ENCODE measurements around the gene ARPC4.
A peak's percentile ranks its signal among the peaks of the same experiment; 100 is the strongest.

ARPC4 gene

GRCh38 chr3:9792405-9793160 is at the start of gene ARPC4, which contains the start of gene TADA3:
Gene ARPC4, plus strand, starts transcription at chr3:9793082. Its CDS starts 40 bp downstream, at chr3:9793122.
Gene TADA3, minus strand, starts transcription at chr3:9792473. Its CDS starts 1,007 bp downstream, at chr3:9791466.
- peak; percentile 93 for DNase-seq

DNA sequence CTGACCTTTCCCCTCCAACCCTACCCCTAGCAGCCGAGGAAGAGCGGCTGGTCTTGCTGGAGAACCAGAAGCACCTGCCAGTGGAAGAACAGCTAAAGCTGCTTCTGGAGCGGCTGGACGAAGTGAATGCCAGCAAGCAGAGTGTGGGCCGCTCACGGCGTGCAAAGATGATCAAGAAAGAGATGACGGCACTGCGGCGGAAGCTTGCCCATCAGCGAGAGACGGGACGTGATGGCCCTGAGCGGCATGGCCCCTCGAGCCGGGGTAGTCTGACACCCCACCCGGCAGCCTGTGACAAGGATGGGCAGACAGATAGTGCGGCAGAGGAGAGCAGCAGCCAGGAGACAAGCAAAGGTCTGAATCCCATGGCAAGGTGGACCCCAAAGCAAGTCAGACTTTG is 49.3 kb upstream of the ARPC4 start:
- DNase-seq, result no peak

- no peak for DNase-seq
These were observed 48.7 kb upstream of the ARPC4 start for GRCh38 chr3:9744162-9744561.

- DNase-seq, result no peak
These were observed 47.4 kb upstream of the ARPC4 start for GRCh38 chr3:9745521-9745920.

GRCh38 chr3:9746330-9746729 is 46.6 kb upstream of the ARPC4 start:
- DNase-seq, result no peak

DNA sequence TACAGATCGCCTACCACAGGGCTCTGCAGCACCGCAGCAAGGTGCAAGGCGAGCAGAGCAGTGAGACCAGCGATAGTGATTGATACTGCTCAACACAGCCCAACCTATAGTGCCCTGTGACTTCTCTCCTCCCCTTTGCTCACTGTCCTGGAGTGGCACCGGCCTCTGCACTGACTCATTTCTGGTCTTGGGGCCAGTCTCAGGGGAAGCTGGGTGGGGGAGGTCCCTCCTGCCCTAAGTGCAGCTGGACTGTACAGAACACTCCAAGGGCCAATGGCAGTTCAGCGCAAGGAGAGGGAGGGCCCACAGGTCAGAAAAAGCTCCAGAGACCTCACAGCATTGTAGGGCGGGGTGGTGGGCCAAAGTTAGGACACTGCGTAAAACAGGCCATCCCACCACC is 45.6 kb upstream of the ARPC4 start:
- DNase-seq, result no peak

GRCh38 chr3:9748031-9748430 is 44.9 kb upstream of the ARPC4 start:
- DNase-seq, result no peak

DNA sequence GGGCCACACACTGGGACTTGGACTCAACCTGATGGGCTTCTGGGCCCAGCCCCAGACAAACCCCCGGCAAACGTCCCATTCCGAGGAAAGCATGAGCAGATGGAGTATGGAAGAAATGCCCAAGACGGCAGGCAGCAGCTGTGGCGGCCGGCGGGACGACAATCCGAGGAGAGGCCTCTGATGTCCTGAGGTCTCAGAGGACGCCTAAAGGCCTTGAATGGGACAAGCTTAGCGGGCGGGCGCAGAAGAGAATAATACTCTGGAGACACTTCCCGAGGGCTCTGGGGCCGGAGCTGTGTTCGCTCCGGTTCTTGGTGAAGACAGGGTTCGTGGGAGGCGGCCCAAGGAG is 43.6 kb upstream of the ARPC4 start:
- no peak for DNase-seq

GRCh38 chr3:9749645-9750555 is 43.0 kb upstream of the ARPC4 start, which contains the start of gene OGG1:
Gene OGG1, plus strand, starts transcription at chr3:9749952. Its CDS starts 335 bp downstream, at chr3:9750287.
- peak; percentile 96 for DNase-seq

DNA sequence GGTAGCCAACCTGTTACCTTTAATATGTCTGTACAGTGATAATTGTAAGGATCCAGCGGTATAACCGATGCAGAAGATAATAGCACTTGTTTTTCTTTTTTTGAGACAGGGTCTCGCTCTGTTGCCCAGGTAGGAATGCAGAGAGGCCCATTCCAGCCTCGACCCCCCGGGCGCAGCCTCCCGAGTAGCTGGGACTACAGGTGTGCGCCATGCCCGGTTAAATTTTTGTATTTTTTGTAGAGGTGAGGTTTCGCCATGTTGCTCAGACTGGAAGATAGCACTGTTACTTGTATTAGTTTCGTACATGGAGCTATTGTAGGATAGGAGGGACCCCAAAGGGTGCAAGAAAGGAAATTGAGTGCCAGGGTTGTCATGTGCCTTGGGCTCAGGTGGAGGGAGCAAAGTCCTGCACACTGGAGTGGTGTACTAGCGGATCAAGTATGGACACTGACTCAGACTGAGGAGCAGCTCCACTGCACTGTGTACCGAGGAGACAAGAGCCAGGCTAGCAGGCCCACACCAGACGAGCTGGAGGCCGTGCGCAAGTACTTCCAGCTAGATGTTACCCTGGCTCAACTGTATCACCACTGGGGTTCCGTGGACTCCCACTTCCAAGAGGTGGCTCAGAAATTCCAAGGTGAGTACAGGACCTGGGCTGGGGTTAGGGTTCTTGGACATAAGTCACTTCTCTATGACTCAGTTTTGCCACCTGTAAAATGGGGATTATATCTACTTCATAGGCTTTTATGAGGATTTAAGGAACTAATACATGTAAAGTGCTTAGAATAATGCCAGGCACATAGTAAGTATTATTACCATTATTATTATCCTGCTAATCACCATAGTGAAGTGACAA is 42.1 kb upstream of the ARPC4 start:
- DNase-seq, result no peak

GRCh38 chr3:9754678-9755077 is 38.2 kb upstream of the ARPC4 start:
- no peak for DNase-seq

DNA sequence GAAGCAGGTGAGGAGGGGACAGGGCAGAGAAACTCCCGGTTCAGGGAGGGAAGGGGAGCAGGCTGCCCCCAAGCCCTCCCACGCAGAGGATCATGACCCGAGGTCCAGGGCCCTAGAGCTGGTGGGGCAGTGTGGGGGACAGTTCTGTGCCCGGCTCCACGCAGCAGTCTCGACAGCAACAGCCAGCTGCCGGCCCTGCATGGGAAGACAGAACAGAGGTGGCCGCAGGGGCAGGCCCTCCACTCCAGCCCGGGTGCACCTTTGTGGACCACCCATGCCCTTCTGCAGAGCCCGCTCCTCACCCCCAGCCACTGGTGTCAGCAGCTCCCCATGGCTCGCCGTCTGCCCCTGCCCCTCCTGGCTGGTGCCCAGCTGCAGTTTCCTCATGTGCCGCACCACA is 35.5 kb upstream of the ARPC4 start:
- DNase-seq, result no peak

GRCh38 chr3:9760779-9761505 is 31.9 kb upstream of the ARPC4 start:
- no peak for DNase-seq

GRCh38 chr3:9761919-9762318 is 31.0 kb upstream of the ARPC4 start:
- no peak for DNase-seq

DNA sequence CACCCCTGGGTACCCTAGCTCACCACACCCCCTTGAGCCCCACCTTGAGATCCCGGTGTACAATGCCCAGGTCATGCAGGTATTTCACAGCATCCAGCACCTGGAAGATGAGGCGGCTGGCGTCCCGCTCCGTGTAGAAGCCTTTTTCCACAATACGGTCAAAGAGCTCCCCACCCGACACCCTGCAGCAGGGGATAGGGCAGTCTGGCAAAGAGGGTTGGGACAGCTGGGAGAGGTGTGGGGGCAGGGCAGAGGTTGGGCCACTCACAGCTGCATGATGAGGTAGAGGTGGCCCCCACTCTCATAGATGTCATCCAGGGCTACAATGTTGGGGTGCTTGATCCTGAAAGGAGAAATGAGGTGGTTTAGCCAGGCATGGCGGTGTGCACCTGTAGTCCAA is 30.0 kb upstream of the ARPC4 start:
- DNase-seq, result no peak

DNA sequence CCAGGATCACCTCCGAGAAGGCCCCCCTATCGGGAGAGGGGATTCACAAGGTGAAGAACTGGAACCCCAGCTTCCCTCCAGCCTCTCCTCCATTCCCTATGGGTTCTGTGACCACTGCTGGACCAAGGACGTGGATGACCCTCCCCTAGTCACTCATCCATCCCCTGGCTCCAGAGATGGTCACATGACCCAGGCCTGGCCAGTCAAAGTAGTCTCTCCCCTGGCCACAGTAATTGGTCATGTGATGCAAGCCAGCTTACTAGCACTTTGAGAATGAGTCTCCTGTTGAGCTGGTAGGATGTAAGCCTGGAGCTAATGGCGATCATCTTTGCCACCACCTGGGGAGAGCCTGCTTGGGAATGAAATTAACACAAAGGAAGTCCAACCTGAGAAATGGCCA is 27.0 kb upstream of the ARPC4 start:
- no peak for DNase-seq

DNA sequence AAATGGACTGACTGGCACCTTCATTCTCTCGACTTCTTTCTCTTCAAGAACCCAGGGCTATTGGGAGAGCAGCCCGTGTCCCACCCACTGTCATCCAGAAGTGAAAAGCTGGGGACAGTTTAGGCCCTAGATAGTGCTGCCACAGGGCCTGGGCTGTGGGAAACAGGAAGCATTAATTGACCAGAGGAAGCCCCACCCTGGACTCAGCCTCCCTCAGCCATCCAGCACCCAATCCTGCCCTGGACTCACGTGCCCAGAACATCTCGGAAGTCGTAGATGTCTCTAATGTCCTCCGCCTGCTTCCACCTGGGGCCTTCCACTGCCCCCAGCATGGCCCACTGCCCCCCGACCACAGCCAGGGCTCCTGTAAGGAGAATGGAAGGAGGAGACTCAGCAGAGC is 25.5 kb upstream of the ARPC4 start:
- no peak for DNase-seq

DNA sequence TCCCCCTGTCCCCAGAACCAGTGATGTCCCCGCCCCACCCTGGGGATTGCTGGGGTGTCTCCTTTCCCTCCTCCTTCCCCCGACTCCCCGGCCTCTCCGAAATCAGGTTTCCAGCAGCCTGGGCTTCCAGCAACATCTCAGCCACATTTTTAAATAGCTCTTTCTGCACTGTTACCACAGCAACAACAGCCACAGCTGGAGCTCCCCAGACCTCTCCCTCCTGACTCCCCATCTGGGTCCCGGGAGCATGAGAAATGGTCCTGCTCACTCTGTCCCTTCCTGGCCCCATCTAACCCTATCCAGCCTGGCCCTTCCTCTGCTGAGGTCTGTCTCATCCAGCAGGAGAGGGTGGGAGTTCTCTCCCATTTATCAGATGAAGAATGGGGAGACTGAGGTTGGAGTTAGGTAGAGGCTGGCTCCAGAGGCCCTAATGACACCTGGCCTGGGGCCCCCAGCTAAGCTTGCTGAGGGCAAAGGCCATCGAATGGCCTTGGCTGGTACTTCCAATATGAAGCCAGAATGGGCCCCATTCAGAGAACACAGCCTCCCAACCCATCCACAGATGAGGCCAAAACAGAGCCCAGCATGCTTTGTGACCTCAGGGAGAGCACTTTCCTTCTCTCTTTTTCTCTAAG is 24.6 kb upstream of the ARPC4 start:
- DNase-seq, result no peak

DNA sequence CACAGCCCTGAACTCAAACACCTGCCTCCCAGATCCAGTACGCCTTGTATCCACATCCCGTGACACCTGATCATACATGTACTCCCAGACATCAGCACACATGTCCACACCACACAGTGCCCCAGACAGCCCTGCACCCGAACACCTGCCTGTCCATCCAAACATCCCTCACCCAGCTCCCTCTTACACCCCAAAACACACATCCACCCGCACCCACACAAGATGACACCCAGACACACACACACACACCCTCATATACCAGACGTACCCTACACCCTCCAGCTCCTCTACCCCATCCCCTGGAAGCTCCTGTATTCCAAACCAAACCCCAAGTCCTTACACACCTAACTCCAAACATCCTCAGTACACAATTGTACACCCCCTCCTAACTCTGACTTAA is 23.9 kb upstream of the ARPC4 start:
- DNase-seq, result no peak

- DNase-seq, result peak; percentile 58
These were observed 23.2 kb upstream of the ARPC4 start, which contains the start of gene CAMK1 for GRCh38 chr3:9769426-9770275. Gene CAMK1, minus strand, starts transcription at chr3:9769947. Its CDS starts 2,198 bp downstream, at chr3:9767749.
